Activated T-cell treated with anti-CD3 and anti-CD28 coated beads, Interleukin-2, amount 50 U/mL, for 72 hours (primary cell): ENCODE data around the gene CD47. TPM values are rescaled to one million over a fixed set of nuclear protein-coding genes. Genes with fewer than 3 reads are reported as not detected.

Experiments used
- ATAC-seq, 2 donors: fragments of 150-1000 bp; cut with Tn5 transposase; replicated peaks in 1 of 2; 2 replicates each; pipeline ENCODE4 v1.10.0; 2021; ENCODE audit warnings: moderate library complexity in 2 of 2, mild to moderate bottlenecking in 1 of 2
- DNase-seq, 2 donors: peaks; one replicate each; pipeline ENCODE4 v3.0.0; 2021 to 2022; ENCODE audit warnings: mixed read lengths in 1 of 2
- H3K27ac Mint-ChIP-seq: one replicate; pipeline ENCODE4 v1.8.0; 2022; ENCODE audit warnings: mild to moderate bottlenecking, moderate library complexity, mixed read lengths
- H3K27me3 Mint-ChIP-seq: one replicate; pipeline ENCODE4 v1.8.0; 2022; ENCODE audit warnings: low read depth, mixed read lengths
- H3K36me3 Mint-ChIP-seq, 2 donors: one replicate each; pipeline ENCODE4 v1.8.0; 2022; ENCODE audit warnings: mixed read lengths in 2 of 2, mild to moderate bottlenecking in 1 of 2; ENCODE audit not compliant: insufficient read depth in 2 of 2
- H3K4me1 Mint-ChIP-seq: one replicate; pipeline ENCODE4 v1.8.0; 2022; ENCODE audit warnings: low read depth, mixed read lengths
- H3K4me3 Mint-ChIP-seq, 2 donors: one replicate each; pipeline ENCODE4 v1.8.0; 2022; ENCODE audit warnings: mild to moderate bottlenecking in 2 of 2, mixed read lengths in 2 of 2, moderate library complexity in 2 of 2
- H3K9me3 Mint-ChIP-seq, 2 donors: one replicate each; pipeline ENCODE4 v1.8.0; 2022; ENCODE audit warnings: mixed read lengths in 2 of 2
- total RNA-seq, 2 donors: library from RNA; stranded (reverse); gene quantifications; one replicate each; pipeline ENCODE4 v1.2.3, GENCODE V29; 2022

Gene CD47
- total RNA-seq, 2 donors from 2014 or later, result 139 to 153 TPM

- DNase-seq, result peak; percentile 54 to 63
- H3K27me3 Mint-ChIP-seq, result no peaks in the 10 kb centered on the region
- ATAC-seq, result peak; percentile 45 to 55
- peak overlapping the region; percentile 100 for H3K27ac Mint-ChIP-seq
- H3K36me3 Mint-ChIP-seq, result peaks cover 20 to 27% of the 10 kb centered on the region in 2 donors
- peak overlapping the region; percentile 96 to 98 for H3K4me3 Mint-ChIP-seq
- peaks cover 81% of the 10 kb centered on the region for H3K4me1 Mint-ChIP-seq
- peaks cover 3 to 4% of the 10 kb centered on the region in 2 donors for H3K9me3 Mint-ChIP-seq
Observed at GRCh38 chr3:108125550-108126071, 34.8 kb upstream of the CD47 start.

- no peaks in the 10 kb centered on the region for H3K27me3 Mint-ChIP-seq
Observed at GRCh38 chr3:108125153-108125543, 34.3 kb upstream of the CD47 start.

GRCh38 chr3:108124337-108125152 is 33.7 kb upstream of the CD47 start:
- Mint-ChIP-seq H3K4me1 (peaks cover 76% of the 10 kb centered on the region), H3K9me3 (peaks cover 3 to 4% of the 10 kb centered on the region in 2 donors), H3K27ac (peak overlapping the region; percentile 100), H3K27me3 (no peaks in the 10 kb centered on the region), H3K36me3 (peaks cover 20 to 27% of the 10 kb centered on the region in 2 donors), H3K4me3 (peak overlapping the region; percentile 96 to 98)
- DNase-seq (peak; percentile 74 to 76), ATAC-seq (peak; percentile 70 to 71)

More at GRCh38 chr3:108125153-108125543, 34.3 kb upstream of the CD47 start:
- Mint-ChIP-seq H3K4me3 (peak overlapping the region; percentile 96 to 98), H3K36me3 (peaks cover 20 to 27% of the 10 kb centered on the region in 2 donors), H3K9me3 (peaks cover 3 to 4% of the 10 kb centered on the region in 2 donors), H3K4me1 (peaks cover 76% of the 10 kb centered on the region), H3K27ac (peak overlapping the region; percentile 100)
- ATAC-seq (peak in 1 of 2 donors; percentile 0), DNase-seq (no peak)

- Mint-ChIP-seq H3K4me1 (peaks cover 76% of the 10 kb centered on the region), H3K36me3 (peaks cover 16 to 23% of the 10 kb centered on the region in 2 donors), H3K27me3 (no peaks in the 10 kb centered on the region), H3K27ac (peak overlapping the region; percentile 94), H3K4me3 (peak overlapping the region; percentile 96 to 98), H3K9me3 (peaks cover 2% of the 10 kb centered on the region in 2 donors)
- DNase-seq (no peak), ATAC-seq (no peak)
Observed at GRCh38 chr3:108123326-108123725, 32.5 kb upstream of the CD47 start.

- H3K36me3 Mint-ChIP-seq, result peaks cover 9 to 16% of the 10 kb centered on the region in 2 donors
- no peak overlapping the region for H3K4me3 Mint-ChIP-seq
- ATAC-seq (no peak), DNase-seq (no peak)
- H3K27ac Mint-ChIP-seq, result no peak overlapping the region
- H3K4me1 Mint-ChIP-seq, result peaks cover 78% of the 10 kb centered on the region
- no peaks in the 10 kb centered on the region for H3K9me3 Mint-ChIP-seq
- no peaks in the 10 kb centered on the region for H3K27me3 Mint-ChIP-seq
Observed at GRCh38 chr3:108122276-108122675, 31.4 kb upstream of the CD47 start.

GRCh38 chr3:108119398-108120104 is 28.7 kb upstream of the CD47 start:
- Mint-ChIP-seq H3K4me1 (peaks cover 62% of the 10 kb centered on the region), H3K27ac (peak overlapping the region; percentile 76), H3K4me3 (no peak overlapping the region), H3K27me3 (no peaks in the 10 kb centered on the region), H3K9me3 (no peaks in the 10 kb centered on the region), H3K36me3 (peaks cover 0 to 3% of the 10 kb centered on the region in 2 donors)
- no peak for ATAC-seq
- DNase-seq, result no peak

- DNase-seq (peak in 1 of 2 donors; percentile 38), ATAC-seq (peak; percentile 89 to 94)
- peaks cover 48% of the 10 kb centered on the region for H3K4me1 Mint-ChIP-seq
- H3K27ac Mint-ChIP-seq, result peak overlapping the region; percentile 60
- peak overlapping the region; percentile 3 to 58 for H3K4me3 Mint-ChIP-seq
- H3K27me3 Mint-ChIP-seq, result no peaks in the 10 kb centered on the region
- H3K9me3 Mint-ChIP-seq, result no peaks in the 10 kb centered on the region
- peaks cover 0 to 3% of the 10 kb centered on the region in 2 donors for H3K36me3 Mint-ChIP-seq
Observed at GRCh38 chr3:108118038-108118768, 27.4 kb upstream of the CD47 start.

- Mint-ChIP-seq H3K4me3 (peak overlapping the region in 1 of 2 donors; percentile 58), H3K4me1 (peaks cover 41% of the 10 kb centered on the region), H3K36me3 (peaks cover 0 to 3% of the 10 kb centered on the region in 2 donors), H3K27me3 (no peaks in the 10 kb centered on the region), H3K9me3 (no peaks in the 10 kb centered on the region), H3K27ac (peak overlapping the region; percentile 34)
- ATAC-seq, result peak; percentile 48 to 60
- no peak for DNase-seq
Observed at GRCh38 chr3:108117241-108117775, 26.5 kb upstream of the CD47 start.

GRCh38 chr3:108114423-108115065 is 23.7 kb upstream of the CD47 start:
- no peak overlapping the region for H3K27ac Mint-ChIP-seq
- no peaks in the 10 kb centered on the region for H3K9me3 Mint-ChIP-seq
- no peak for DNase-seq
- no peak for ATAC-seq
- H3K4me1 Mint-ChIP-seq, result peaks cover 25% of the 10 kb centered on the region
- no peak overlapping the region for H3K4me3 Mint-ChIP-seq
- peaks cover 0 to 3% of the 10 kb centered on the region in 2 donors for H3K36me3 Mint-ChIP-seq
- H3K27me3 Mint-ChIP-seq, result no peaks in the 10 kb centered on the region

GRCh38 chr3:108113975-108114374 is 23.1 kb upstream of the CD47 start:
- Mint-ChIP-seq H3K36me3 (peaks cover 0 to 3% of the 10 kb centered on the region in 2 donors), H3K27me3 (no peaks in the 10 kb centered on the region), H3K4me1 (peaks cover 20% of the 10 kb centered on the region), H3K4me3 (no peak overlapping the region), H3K9me3 (no peaks in the 10 kb centered on the region), H3K27ac (no peak overlapping the region)
- ATAC-seq (no peak), DNase-seq (no peak)

GRCh38 chr3:108110934-108111333 is 20.1 kb upstream of the CD47 start:
- ATAC-seq, result no peak
- Mint-ChIP-seq H3K36me3 (no peaks in the 10 kb centered on the region), H3K4me3 (no peak overlapping the region), H3K27ac (no peak overlapping the region), H3K27me3 (no peaks in the 10 kb centered on the region), H3K4me1 (peaks cover 7% of the 10 kb centered on the region), H3K9me3 (peaks cover 0 to 3% of the 10 kb centered on the region in 2 donors)
- DNase-seq, result no peak

GRCh38 chr3:108108416-108108815 is 17.6 kb upstream of the CD47 start:
- no peak overlapping the region for H3K4me3 Mint-ChIP-seq
- no peaks in the 10 kb centered on the region for H3K27me3 Mint-ChIP-seq
- H3K27ac Mint-ChIP-seq, result no peak overlapping the region
- DNase-seq, result no peak
- H3K4me1 Mint-ChIP-seq, result peaks cover 15% of the 10 kb centered on the region
- peaks cover 0 to 7% of the 10 kb centered on the region in 2 donors for H3K9me3 Mint-ChIP-seq
- ATAC-seq, result no peak
- H3K36me3 Mint-ChIP-seq, result no peaks in the 10 kb centered on the region
